ENCODE results near the gene ADGRV1. TPM values are rescaled to one million over a fixed set of nuclear protein-coding genes. Genes with fewer than 3 reads are reported as not detected.

ADGRV1 gene
- total and polyA plus RNA-seq, 2 donors (not counting 3 experiments of a cell fraction or from before 2014, with no cell fraction given): 0.11 to 0.55 TPM

GRCh38 chr5:91028499-91028956, 469.9 kb downstream of the ADGRV1 start:
- DNase-seq (ENCODE audit: low read depth, low spot score) (no peak), FAIRE-seq (no peak)
- H3K27me3 ChIP-seq (ENCODE audit: control insufficient read depth in 2 of 2, insufficient read depth in 2 of 2, low read length in 2 of 2): no peaks in the 10 kb centered on the region
- H2AFZ ChIP-seq (ENCODE audit: low read depth, low read length): no peak overlapping the region
- intact Hi-C loops (cut with micrococcal nuclease) (no loop called here), dilution Hi-C loops (cut with MboI; ENCODE audit: extremely low pct_ligation_motif_present, low sequenced_read_pairs) (no loop called here)
- H3K79me2 ChIP-seq (ENCODE audit: control insufficient read depth, insufficient read depth, low read length): no peaks in the 10 kb centered on the region
- no peaks in the 10 kb centered on the region for H3K36me3 ChIP-seq (ENCODE audit: control insufficient read depth in 2 of 2, extremely low read depth in 1 of 2, insufficient read depth in 2 of 2, low read length in 2 of 2)
- H4K20me1 ChIP-seq (replicated peaks; ENCODE audit: control insufficient read depth, extremely low read depth, insufficient read depth, low read length): no peaks in the 10 kb centered on the region
- H3K27ac ChIP-seq (ENCODE audit: insufficient read depth, low read depth, low read length): no peak overlapping the region
- ChIA-PET CTCF (interaction anchor here (1.0 to 1.4 kb wide), 2 partner anchors 11 to 16 kb away, joined by 3 to 6 read pairs; no protein-coding TSS in a partner anchor), POLR2A (no interaction called here)
- no peaks in the 10 kb centered on the region for H3K9me1 ChIP-seq (replicated peaks; ENCODE audit: control insufficient read depth, extremely low read depth, insufficient read depth, low read length)
- no peak for TF ChIP-seq POLR2A (IDR thresholded peaks at IDR 0.05; ENCODE audit: low read depth, low read length)
- no peak for TF ChIP-seq MAX (IDR thresholded peaks at IDR 0.05; ENCODE audit: insufficient read depth, insufficient read length)
- TF ChIP-seq, protein P1, sequence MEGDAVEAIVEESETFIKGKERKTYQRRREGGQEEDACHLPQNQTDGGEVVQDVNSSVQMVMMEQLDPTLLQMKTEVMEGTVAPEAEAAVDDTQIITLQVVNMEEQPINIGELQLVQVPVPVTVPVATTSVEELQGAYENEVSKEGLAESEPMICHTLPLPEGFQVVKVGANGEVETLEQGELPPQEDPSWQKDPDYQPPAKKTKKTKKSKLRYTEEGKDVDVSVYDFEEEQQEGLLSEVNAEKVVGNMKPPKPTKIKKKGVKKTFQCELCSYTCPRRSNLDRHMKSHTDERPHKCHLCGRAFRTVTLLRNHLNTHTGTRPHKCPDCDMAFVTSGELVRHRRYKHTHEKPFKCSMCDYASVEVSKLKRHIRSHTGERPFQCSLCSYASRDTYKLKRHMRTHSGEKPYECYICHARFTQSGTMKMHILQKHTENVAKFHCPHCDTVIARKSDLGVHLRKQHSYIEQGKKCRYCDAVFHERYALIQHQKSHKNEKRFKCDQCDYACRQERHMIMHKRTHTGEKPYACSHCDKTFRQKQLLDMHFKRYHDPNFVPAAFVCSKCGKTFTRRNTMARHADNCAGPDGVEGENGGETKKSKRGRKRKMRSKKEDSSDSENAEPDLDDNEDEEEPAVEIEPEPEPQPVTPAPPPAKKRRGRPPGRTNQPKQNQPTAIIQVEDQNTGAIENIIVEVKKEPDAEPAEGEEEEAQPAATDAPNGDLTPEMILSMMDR (IDR thresholded peaks at IDR 0.05; ENCODE audit: extremely low read depth in 1 of 2, insufficient read depth in 1 of 2, low read depth in 1 of 2, low read length in 2 of 2): no peak
- H3K9me3 ChIP-seq (replicated peaks; ENCODE audit: control insufficient read depth, insufficient read depth, low read length): no peaks in the 10 kb centered on the region
- no peaks in the 10 kb centered on the region for H3K4me1 ChIP-seq (ENCODE audit: control insufficient read depth, extremely low read depth, insufficient read depth, low read length)
- H3K4me2 ChIP-seq (ENCODE audit: insufficient read depth, low read length): no peak overlapping the region
- no peak overlapping the region for H3K4me3 ChIP-seq (replicated peaks in 1 of 3; ENCODE audit: insufficient read depth in 1 of 3, low read depth in 1 of 3, low read length in 3 of 3)
- BruUV-seq (replicated peaks): no TSS peak
- no peak overlapping the region for H3K9ac ChIP-seq (replicated peaks; ENCODE audit: extremely low read depth, insufficient read depth, low read length)

- Histone ChIP-seq H3K27ac (ENCODE audit: insufficient read depth, low read depth, low read length) (no peak overlapping the region), H3K4me2 (ENCODE audit: insufficient read depth, low read length) (no peak overlapping the region), H3K27me3 (ENCODE audit: control insufficient read depth in 2 of 2, insufficient read depth in 2 of 2, low read length in 2 of 2) (no peaks in the 10 kb centered on the region), H3K79me2 (ENCODE audit: control insufficient read depth, insufficient read depth, low read length) (no peaks in the 10 kb centered on the region), H3K4me1 (ENCODE audit: control insufficient read depth, extremely low read depth, insufficient read depth, low read length) (no peaks in the 10 kb centered on the region), H3K9me1 (replicated peaks; ENCODE audit: control insufficient read depth, extremely low read depth, insufficient read depth, low read length) (no peaks in the 10 kb centered on the region), H3K9ac (replicated peaks; ENCODE audit: extremely low read depth, insufficient read depth, low read length) (no peak overlapping the region), H3K4me3 (replicated peaks in 1 of 3; ENCODE audit: insufficient read depth in 1 of 3, low read depth in 1 of 3, low read length in 3 of 3) (no peak overlapping the region), H2AFZ (ENCODE audit: low read depth, low read length) (no peak overlapping the region), H3K9me3 (replicated peaks; ENCODE audit: control insufficient read depth, insufficient read depth, low read length) (no peaks in the 10 kb centered on the region), H3K36me3 (ENCODE audit: control insufficient read depth in 2 of 2, extremely low read depth in 1 of 2, insufficient read depth in 2 of 2, low read length in 2 of 2) (no peaks in the 10 kb centered on the region), H4K20me1 (replicated peaks; ENCODE audit: control insufficient read depth, extremely low read depth, insufficient read depth, low read length) (no peaks in the 10 kb centered on the region)
- BruUV-seq (replicated peaks): no TSS peak
- ChIA-PET POLR2A (no interaction called here), CTCF (interaction anchor here (1.7 kb wide), 1 partner anchor 12 kb away, joined by 5 read pairs; no protein-coding TSS in a partner anchor)
- DNase-seq (ENCODE audit: low read depth, low spot score): no peak
- dilution Hi-C loops (cut with MboI; ENCODE audit: extremely low pct_ligation_motif_present, low sequenced_read_pairs): no loop called here
- intact Hi-C loops (cut with micrococcal nuclease): no loop called here
- TF ChIP-seq POLR2AphosphoS5 (IDR thresholded peaks at IDR 0.05; ENCODE audit: insufficient read depth, low read depth, low read length): no peak
- no peak for TF ChIP-seq JUN (IDR thresholded peaks at IDR 0.05; ENCODE audit: borderline replicate concordance, insufficient read depth, insufficient read length, low read depth)
- TF ChIP-seq MYC (IDR thresholded peaks at IDR 0.05; ENCODE audit: low read depth, low read length): no peak
- TF ChIP-seq POLR2A (IDR thresholded peaks at IDR 0.05; ENCODE audit: low read depth, low read length): no peak
- no peak for TF ChIP-seq MAX (IDR thresholded peaks at IDR 0.05; ENCODE audit: insufficient read depth, insufficient read length)
- TF ChIP-seq FOS (IDR thresholded peaks at IDR 0.05; ENCODE audit: borderline replicate concordance, insufficient read depth, low read length): no peak
- TF ChIP-seq EZH2 (IDR thresholded peaks at IDR 0.05; ENCODE audit: borderline replicate concordance, low read depth, low read length, severe bottlenecking): no peak
- TF ChIP-seq GATA2 (IDR thresholded peaks at IDR 0.05; ENCODE audit: insufficient read depth, insufficient read length, low read depth, low read length): no peak
- TF ChIP-seq, protein P1 (IDR thresholded peaks at IDR 0.05; ENCODE audit: extremely low read depth in 1 of 2, insufficient read depth in 1 of 2, low read depth in 1 of 2, low read length in 2 of 2): no peak
- no peak for FAIRE-seq
Measured at GRCh38 chr5:91030521-91031401, 472.2 kb downstream of the ADGRV1 start.
